Measurements from ENCODE around the gene ARL5C. TPM values are rescaled to one million over a fixed set of nuclear protein-coding genes. Genes with fewer than 3 reads are reported as not detected.
"Not testable (repeated sequence)": the region's sequence is repeated elsewhere in the genome, so short reads cannot be mapped to it uniquely, and the experiment has no call there.

Gene ARL5C
- polyA plus RNA-seq, 1 donor from 2014 or later, result not detected

- H3K27me3 ChIP-seq (ENCODE audit: insufficient read depth, low read depth, low read length), result peaks cover 39% of the 10 kb centered on the region
- H3K9ac ChIP-seq (ENCODE audit: low read length); H3K27ac ChIP-seq (ENCODE audit: low read length); H3K4me2 ChIP-seq (ENCODE audit: low read length); H3K9me2 ChIP-seq (ENCODE audit: insufficient read depth, low read length); H2AFZ ChIP-seq (ENCODE audit: low read depth, low read length); H3K79me2 ChIP-seq (replicated peaks; ENCODE audit: insufficient read depth, low read length); H3K4me3 ChIP-seq (ENCODE audit: low read length); H4K20me1 ChIP-seq (ENCODE audit: insufficient read depth); H3F3A ChIP-seq (ENCODE audit: insufficient read depth, low read length, poor library complexity, severe bottlenecking); H3K36me3 ChIP-seq (ENCODE audit: insufficient read depth, low read length); H3K9me3 ChIP-seq (ENCODE audit: low read length): not testable (repeated sequence)
These were observed 2.5 kb upstream of the ARL5C start for GRCh38 chr17:39168503-39168902.

DNA sequence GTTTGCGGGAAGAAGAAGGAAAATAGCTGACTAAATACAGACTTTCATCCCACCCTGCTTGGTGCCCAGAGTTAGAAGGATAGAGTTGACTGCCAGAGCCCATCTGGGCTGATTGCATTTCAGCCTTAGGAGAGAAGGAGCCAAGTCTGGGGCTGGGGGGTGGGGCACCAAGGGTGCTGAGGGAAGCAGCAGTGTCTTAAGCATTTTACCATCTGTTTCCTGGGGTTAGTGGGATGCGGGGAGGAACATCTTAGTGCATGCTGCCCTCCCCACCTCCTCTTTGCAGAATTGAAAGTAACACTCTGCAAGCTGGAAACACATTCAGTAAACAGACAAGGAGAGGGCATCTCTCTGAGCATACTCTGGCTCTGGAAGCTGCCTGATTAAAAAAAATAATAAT lies 1.5 kb upstream of the ARL5C start:
- H3K27ac ChIP-seq (ENCODE audit: low read length), result no peak overlapping the region
- TF ChIP-seq RAD21 (conservative IDR thresholded peaks at IDR 0.05) (no peak), TAF1 (IDR thresholded peaks at IDR 0.05; ENCODE audit: low read depth) (no peak), EP300 (conservative IDR thresholded peaks at IDR 0.05; ENCODE audit: poor library complexity, severe bottlenecking) (no peak), SMC3 (conservative IDR thresholded peaks at IDR 0.05; ENCODE audit: poor library complexity) (no peak), MXI1 (conservative IDR thresholded peaks at IDR 0.05; ENCODE audit: poor library complexity, severe bottlenecking) (no peak), EZH2 (IDR thresholded peaks at IDR 0.05; ENCODE audit: borderline replicate concordance, insufficient read depth, low read length, poor library complexity, severe bottlenecking) (no peak), POLR2AphosphoS5 (IDR thresholded peaks at IDR 0.05) (no peak)
- TF ChIP-seq, protein P1, sequence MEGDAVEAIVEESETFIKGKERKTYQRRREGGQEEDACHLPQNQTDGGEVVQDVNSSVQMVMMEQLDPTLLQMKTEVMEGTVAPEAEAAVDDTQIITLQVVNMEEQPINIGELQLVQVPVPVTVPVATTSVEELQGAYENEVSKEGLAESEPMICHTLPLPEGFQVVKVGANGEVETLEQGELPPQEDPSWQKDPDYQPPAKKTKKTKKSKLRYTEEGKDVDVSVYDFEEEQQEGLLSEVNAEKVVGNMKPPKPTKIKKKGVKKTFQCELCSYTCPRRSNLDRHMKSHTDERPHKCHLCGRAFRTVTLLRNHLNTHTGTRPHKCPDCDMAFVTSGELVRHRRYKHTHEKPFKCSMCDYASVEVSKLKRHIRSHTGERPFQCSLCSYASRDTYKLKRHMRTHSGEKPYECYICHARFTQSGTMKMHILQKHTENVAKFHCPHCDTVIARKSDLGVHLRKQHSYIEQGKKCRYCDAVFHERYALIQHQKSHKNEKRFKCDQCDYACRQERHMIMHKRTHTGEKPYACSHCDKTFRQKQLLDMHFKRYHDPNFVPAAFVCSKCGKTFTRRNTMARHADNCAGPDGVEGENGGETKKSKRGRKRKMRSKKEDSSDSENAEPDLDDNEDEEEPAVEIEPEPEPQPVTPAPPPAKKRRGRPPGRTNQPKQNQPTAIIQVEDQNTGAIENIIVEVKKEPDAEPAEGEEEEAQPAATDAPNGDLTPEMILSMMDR (IDR thresholded peaks at IDR 0.05; ENCODE audit: poor library complexity, severe bottlenecking), result no peak
- TF ChIP-seq, protein P2, sequence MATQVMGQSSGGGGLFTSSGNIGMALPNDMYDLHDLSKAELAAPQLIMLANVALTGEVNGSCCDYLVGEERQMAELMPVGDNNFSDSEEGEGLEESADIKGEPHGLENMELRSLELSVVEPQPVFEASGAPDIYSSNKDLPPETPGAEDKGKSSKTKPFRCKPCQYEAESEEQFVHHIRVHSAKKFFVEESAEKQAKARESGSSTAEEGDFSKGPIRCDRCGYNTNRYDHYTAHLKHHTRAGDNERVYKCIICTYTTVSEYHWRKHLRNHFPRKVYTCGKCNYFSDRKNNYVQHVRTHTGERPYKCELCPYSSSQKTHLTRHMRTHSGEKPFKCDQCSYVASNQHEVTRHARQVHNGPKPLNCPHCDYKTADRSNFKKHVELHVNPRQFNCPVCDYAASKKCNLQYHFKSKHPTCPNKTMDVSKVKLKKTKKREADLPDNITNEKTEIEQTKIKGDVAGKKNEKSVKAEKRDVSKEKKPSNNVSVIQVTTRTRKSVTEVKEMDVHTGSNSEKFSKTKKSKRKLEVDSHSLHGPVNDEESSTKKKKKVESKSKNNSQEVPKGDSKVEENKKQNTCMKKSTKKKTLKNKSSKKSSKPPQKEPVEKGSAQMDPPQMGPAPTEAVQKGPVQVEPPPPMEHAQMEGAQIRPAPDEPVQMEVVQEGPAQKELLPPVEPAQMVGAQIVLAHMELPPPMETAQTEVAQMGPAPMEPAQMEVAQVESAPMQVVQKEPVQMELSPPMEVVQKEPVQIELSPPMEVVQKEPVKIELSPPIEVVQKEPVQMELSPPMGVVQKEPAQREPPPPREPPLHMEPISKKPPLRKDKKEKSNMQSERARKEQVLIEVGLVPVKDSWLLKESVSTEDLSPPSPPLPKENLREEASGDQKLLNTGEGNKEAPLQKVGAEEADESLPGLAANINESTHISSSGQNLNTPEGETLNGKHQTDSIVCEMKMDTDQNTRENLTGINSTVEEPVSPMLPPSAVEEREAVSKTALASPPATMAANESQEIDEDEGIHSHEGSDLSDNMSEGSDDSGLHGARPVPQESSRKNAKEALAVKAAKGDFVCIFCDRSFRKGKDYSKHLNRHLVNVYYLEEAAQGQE (IDR thresholded peaks at IDR 0.05; ENCODE audit: borderline replicate concordance), result no peak
- no peaks in the 10 kb centered on the region for H3K36me3 ChIP-seq (ENCODE audit: insufficient read depth, low read length)
- no peak overlapping the region for H3K4me3 ChIP-seq (ENCODE audit: low read length)
- H3K9me2 ChIP-seq (ENCODE audit: insufficient read depth, low read length), result no peaks in the 10 kb centered on the region
- no peaks in the 10 kb centered on the region for H3F3A ChIP-seq (ENCODE audit: insufficient read depth, low read length, poor library complexity, severe bottlenecking)
- no peak overlapping the region for H3K4me2 ChIP-seq (ENCODE audit: low read length)
- H3K9ac ChIP-seq (ENCODE audit: low read length), result no peak overlapping the region
- H3K27me3 ChIP-seq (ENCODE audit: insufficient read depth, low read depth, low read length), result peaks cover 39% of the 10 kb centered on the region
- no peaks in the 10 kb centered on the region for H3K79me2 ChIP-seq (replicated peaks; ENCODE audit: insufficient read depth, low read length)
- no peak overlapping the region for H2AFZ ChIP-seq (ENCODE audit: low read depth, low read length)
- H3K9me3 ChIP-seq (ENCODE audit: low read length), result no peaks in the 10 kb centered on the region
- H4K20me1 ChIP-seq (ENCODE audit: insufficient read depth), result no peaks in the 10 kb centered on the region
